GM19238 (cell line): ENCODE data around the gene OR2B2.

Experiments
- DNase-seq: peaks from one replicate; pipeline ENCODE4 v3.0.0; 2011; ENCODE audit warnings: low spot score; ENCODE audit not compliant: insufficient read length

OR2B2 gene

GRCh38 chr6:27867051-27867944 is 44.9 kb downstream of the OR2B2 start:
- no peak for DNase-seq

- no peak for DNase-seq
Observed at GRCh38 chr6:27866357-27867050, 45.7 kb downstream of the OR2B2 start.

GRCh38 chr6:27865850-27866356 is 46.3 kb downstream of the OR2B2 start:
- no peak for DNase-seq

- no peak for DNase-seq
Observed at GRCh38 chr6:27864906-27865849, 47.0 kb downstream of the OR2B2 start.

- no peak for DNase-seq
Observed at GRCh38 chr6:27863962-27864905, 48.0 kb downstream of the OR2B2 start.

GRCh38 chr6:27862396-27863066 is 49.7 kb downstream of the OR2B2 start:
- no peak for DNase-seq

GRCh38 chr6:27861861-27862260 is 50.3 kb downstream of the OR2B2 start:
- DNase-seq: no peak

GRCh38 chr6:27861276-27861840 is 50.8 kb downstream of the OR2B2 start:
- no peak for DNase-seq
